ENCODE data around the gene B3GNT7. TPM values are rescaled to one million over a fixed set of nuclear protein-coding genes. Genes with fewer than 3 reads are reported as not detected.

B3GNT7 gene
- total RNA-seq, 4 donors from 2014 or later, result 1.2 to 2.6 (median 1.8) TPM

DNA sequence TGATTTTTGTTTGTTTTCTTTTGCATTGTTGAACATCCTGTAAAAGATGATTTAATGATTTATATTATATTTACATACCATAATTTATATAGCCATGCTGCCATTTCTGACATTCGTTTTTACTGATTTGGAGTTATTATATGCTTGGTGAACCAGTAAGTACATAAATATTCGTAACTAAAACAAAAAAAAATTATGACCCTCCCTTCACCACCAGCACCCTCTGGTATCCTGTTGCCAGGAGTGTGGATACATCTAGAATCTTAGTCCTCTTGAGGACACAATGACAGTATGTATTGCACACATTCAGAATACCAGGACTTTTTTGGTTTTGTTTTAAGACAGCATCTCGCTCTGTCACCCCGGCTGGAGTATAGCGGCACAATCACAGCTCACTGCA is 43.9 kb upstream of the B3GNT7 start:
- H3K4me3 ChIP-seq (ENCODE audit: low read depth, poor library complexity, severe bottlenecking), result no peak overlapping the region
- TF ChIP-seq, protein P1, sequence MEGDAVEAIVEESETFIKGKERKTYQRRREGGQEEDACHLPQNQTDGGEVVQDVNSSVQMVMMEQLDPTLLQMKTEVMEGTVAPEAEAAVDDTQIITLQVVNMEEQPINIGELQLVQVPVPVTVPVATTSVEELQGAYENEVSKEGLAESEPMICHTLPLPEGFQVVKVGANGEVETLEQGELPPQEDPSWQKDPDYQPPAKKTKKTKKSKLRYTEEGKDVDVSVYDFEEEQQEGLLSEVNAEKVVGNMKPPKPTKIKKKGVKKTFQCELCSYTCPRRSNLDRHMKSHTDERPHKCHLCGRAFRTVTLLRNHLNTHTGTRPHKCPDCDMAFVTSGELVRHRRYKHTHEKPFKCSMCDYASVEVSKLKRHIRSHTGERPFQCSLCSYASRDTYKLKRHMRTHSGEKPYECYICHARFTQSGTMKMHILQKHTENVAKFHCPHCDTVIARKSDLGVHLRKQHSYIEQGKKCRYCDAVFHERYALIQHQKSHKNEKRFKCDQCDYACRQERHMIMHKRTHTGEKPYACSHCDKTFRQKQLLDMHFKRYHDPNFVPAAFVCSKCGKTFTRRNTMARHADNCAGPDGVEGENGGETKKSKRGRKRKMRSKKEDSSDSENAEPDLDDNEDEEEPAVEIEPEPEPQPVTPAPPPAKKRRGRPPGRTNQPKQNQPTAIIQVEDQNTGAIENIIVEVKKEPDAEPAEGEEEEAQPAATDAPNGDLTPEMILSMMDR (IDR thresholded peaks at IDR 0.05), result no peak
- no peak for TF ChIP-seq POLR2A (IDR thresholded peaks at IDR 0.05)
- intact Hi-C loops (cut with DNase I; ENCODE audit: low total_unique reads), result no loop called here
- WGBS, 2 donors, result 90 to 93% methylated on average over 5 of the region's 5 CpGs
- DNase-seq (ENCODE audit: low spot score in 2 of 2), result no peak

DNA sequence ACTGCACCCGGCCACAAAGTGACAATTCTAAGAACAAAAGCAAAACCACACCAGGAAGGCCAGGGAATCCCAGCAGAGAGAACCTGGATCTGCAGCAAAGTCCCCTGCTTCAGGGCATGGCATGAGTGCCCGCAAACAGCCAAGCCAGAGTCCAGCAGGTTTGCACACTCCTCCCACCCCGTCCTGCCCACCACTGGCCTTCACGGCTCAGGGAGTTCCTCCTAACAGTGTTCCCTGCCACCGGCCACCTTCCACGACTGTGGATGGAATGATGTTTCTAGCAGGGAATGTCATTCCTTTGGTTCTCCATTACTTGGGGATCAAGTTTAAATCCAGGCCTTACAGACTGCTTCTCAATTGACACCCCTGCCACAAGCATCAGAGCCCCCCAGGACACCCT is 42.0 kb upstream of the B3GNT7 start:
- H3K4me3 ChIP-seq (ENCODE audit: low read depth, poor library complexity, severe bottlenecking), result no peak overlapping the region
- intact Hi-C loops (cut with DNase I; ENCODE audit: low total_unique reads), result no loop called here
- no peak for TF ChIP-seq POLR2A (IDR thresholded peaks at IDR 0.05)
- TF ChIP-seq, protein P1 (IDR thresholded peaks at IDR 0.05), result no peak
- 84 to 90% methylated on average over 5 of the region's 6 CpGs for WGBS, 2 donors
- no peak for DNase-seq (ENCODE audit: low spot score in 2 of 2)

DNA sequence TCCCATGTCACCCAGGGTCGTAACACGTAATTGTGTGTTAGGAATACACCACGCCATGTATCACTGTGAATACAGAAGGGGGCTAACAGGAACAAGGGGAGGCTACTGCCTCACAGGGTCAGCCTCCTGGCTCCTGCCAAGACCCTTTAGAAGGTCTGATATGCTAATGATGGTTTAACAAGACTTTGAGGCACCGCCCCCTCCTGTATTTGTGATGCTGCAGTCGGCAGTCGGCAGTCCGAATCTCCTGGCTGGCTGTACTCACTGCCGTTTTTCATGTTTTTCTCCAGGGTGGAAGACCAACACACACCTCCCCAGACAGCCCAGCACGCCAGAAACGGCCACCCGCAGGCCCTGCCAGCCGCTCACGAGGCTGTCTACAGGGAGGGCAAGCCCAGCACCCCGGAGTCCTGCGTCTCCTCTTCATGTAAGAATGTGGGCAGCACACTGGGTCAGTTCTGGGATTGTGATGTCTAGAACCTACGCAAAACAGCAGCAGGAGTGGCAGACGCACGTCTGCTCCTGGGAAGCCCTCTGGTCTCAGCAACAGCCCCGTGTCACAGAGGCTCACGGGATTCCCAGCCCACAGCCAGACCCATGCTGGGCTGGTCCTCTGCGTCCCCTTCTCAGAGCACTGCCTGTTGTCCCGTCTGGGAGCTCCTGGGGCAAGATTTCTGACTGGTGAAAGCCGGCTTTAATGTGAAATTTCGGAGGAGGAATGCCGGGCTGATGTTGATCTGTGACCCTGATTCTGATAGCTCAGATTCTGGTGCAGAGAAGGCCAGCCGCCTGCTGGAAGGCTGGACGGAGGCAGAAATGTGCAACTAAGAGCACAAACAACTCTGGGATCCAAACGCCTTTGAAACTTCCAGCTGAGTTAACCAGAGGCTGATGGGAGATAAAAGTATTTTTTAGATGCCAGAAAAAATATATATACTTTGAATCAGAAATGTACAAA is 39.7 kb upstream of the B3GNT7 start:
- TF ChIP-seq, protein P1 (IDR thresholded peaks at IDR 0.05), result no peak
- TF ChIP-seq POLR2A (IDR thresholded peaks at IDR 0.05), result no peak
- WGBS, 2 donors, result 86 to 89% methylated on average over 27 to 28 of the region's 28 CpGs
- no peak overlapping the region for H3K4me3 ChIP-seq (ENCODE audit: low read depth, poor library complexity, severe bottlenecking)
- intact Hi-C loops (cut with DNase I; ENCODE audit: low total_unique reads), result no loop called here
- no peak for DNase-seq (ENCODE audit: low spot score in 2 of 2)

DNA sequence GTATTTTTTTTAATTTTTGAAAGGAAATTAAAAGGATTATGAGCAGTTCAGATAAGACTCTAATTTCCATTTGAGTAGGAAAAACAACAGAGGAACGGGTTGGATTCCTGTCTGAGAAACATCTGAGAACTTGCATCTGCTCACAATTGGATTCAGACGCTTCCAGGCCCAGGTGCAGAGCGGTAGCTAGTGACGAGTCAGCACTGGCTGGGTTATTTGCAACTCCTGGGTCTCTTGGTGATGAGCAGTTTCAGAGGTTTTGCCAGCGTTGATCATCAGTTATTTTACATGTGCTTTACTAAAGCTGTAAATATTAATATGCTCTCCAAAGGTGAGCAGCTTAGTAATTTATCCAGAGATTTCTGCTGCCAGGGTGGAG is 39.1 kb upstream of the B3GNT7 start:
- 65 to 73% methylated on average over 5 of the region's 5 CpGs for WGBS, 2 donors
- no peak overlapping the region for H3K4me3 ChIP-seq (ENCODE audit: low read depth, poor library complexity, severe bottlenecking)
- TF ChIP-seq, protein P1 (IDR thresholded peaks at IDR 0.05), result no peak
- TF ChIP-seq POLR2A (IDR thresholded peaks at IDR 0.05), result no peak
- DNase-seq (ENCODE audit: low spot score in 2 of 2), result no peak
- intact Hi-C loops (cut with DNase I; ENCODE audit: low total_unique reads), result no loop called here

DNA sequence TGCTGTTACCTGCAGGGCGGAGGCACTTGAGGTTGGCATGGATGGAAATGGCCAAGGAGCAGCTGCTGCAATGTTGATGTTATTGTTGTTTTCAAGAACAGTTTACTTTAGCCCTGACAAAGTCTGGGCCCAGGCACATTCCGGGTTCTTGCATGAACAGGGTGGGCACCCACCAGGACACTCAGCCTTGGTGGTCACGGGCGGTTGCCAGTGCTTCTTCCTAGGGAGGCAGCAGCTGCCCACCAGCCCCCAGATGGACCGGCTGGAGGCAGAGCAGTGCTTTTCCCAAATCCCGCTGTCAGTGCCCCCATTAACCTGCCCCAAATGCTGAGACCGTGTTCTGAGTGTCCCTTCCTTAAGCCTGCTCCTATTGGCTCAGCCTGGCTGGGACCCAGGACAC is 38.5 kb upstream of the B3GNT7 start:
- 92 to 93% methylated on average over 6 to 7 of the region's 7 CpGs for WGBS, 2 donors
- no peak overlapping the region for H3K4me3 ChIP-seq (ENCODE audit: low read depth, poor library complexity, severe bottlenecking)
- DNase-seq (ENCODE audit: low spot score in 2 of 2), result no peak
- intact Hi-C loops (cut with DNase I; ENCODE audit: low total_unique reads), result no loop called here
- TF ChIP-seq POLR2A (IDR thresholded peaks at IDR 0.05), result no peak

DNA sequence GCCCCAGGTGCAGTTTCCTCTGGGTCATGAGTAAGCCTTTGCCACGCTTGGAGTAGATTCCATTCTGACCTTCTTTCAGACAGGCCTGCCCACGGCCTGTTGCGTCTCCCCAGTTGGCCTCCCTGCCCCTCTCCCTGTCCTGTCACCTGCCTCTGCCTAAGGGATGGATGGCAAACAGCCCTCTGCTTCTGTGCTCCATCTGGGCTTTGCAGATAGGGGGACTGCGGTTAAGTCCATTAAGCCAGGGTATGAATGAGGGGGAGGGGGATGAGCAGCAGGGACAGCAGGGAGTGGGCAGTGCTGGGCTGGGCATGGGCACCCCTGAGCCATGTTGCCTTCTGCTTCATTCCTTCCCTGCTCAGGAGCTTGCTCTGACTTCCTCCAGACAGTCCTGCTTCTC is 37.6 kb upstream of the B3GNT7 start:
- intact Hi-C loops (cut with DNase I; ENCODE audit: low total_unique reads), result no loop called here
- TF ChIP-seq, protein P1 (IDR thresholded peaks at IDR 0.05), result no peak
- TF ChIP-seq POLR2A (IDR thresholded peaks at IDR 0.05), result no peak
- WGBS, 2 donors, result 94 to 95% methylated on average over 4 of the region's 4 CpGs
- DNase-seq (ENCODE audit: low spot score in 2 of 2), result no peak
- no peak overlapping the region for H3K4me3 ChIP-seq (ENCODE audit: low read depth, poor library complexity, severe bottlenecking)

Data from lower leg skin (tissue), 4 donors.